ENCODE measurements around the gene BCL10. TPM values are rescaled to one million over a fixed set of nuclear protein-coding genes. Genes with fewer than 3 reads are reported as not detected.

The BCL10 gene
- total and polyA plus RNA-seq, 2 of the 13 experiments (the other 11 are each of a cell fraction or from before 2014, with no cell fraction given) = 3.7 to 14.1 TPM

DNA sequence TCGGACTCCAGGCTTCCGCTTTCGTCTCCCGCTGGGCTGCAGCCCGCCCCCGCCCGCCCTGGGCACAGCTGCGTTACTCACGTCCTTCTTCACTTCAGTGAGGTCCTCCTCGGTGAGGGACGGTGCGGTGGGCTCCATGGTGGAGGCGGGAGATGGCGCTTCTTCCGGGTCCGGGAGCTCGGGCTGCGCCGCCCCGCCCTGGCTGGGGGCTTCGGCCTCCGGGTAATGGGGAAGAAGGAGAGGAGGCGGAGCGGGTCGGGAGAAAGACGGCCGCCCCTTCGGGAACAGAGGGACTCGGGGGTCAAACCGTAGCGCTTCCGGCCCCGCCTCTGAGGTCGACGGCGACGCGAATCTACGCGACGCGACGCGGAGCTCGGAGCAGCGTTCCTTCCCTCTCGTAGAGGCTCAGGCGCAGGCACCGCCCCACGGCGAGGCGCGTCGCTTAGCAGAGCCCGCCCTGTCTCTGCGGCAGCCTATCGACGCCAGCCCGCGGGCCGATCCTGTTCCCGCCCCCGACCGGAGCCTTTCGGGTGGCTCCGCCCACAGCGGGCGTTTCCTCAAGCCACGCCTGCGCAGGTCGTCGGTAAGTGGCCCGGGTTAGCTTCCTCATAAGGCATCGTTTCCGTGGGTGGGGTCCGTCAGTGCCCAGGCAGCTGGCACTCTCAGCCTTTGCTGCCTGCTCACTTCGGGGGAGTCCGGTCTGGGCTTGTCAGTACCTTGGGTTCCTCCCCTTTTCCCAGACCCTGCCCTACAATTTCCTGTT, at the start of gene BCL10 (continued):
- TF ChIP-seq, protein P1, sequence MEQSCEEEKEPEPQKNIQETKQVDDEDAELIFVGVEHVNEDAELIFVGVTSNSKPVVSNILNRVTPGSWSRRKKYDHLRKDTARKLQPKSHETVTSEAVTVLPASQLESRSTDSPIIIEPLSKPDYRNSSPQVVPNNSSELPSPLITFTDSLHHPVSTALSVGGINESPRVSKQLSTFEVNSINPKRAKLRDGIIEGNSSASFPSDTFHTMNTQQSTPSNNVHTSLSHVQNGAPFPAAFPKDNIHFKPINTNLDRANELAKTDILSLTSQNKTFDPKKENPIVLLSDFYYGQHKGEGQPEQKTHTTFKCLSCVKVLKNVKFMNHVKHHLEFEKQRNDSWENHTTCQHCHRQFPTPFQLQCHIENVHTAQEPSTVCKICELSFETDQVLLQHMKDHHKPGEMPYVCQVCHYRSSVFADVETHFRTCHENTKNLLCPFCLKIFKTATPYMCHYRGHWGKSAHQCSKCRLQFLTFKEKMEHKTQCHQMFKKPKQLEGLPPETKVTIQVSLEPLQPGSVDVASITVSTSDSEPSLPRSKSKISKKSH (CRISPR knock-in tag; IDR thresholded peaks at IDR 0.05; ENCODE audit: borderline replicate concordance) = no peak
- no peak for TF ChIP-seq RARG (CRISPR knock-in tag; IDR thresholded peaks at IDR 0.05; ENCODE audit: low read depth)
- TF ChIP-seq ZNF256 (CRISPR knock-in tag; conservative IDR thresholded peaks at IDR 0.05) = no peak
- TF ChIP-seq FLYWCH1 (CRISPR knock-in tag; IDR thresholded peaks at IDR 0.05) = peak; percentile 81; the same call in 1 of the 2 replicates
- no peak for TF ChIP-seq HDAC6 (IDR thresholded peaks at IDR 0.05; ENCODE audit: low read depth, low read length)
- no peak; the same call in 1 of the 2 replicates for TF ChIP-seq TP53 (CRISPR knock-in tag; conservative IDR thresholded peaks at IDR 0.05)
- TF ChIP-seq KMT2B (CRISPR knock-in tag; IDR thresholded peaks at IDR 0.05) = peak; percentile 88
- TF ChIP-seq SMAD9 (CRISPR knock-in tag; IDR thresholded peaks at IDR 0.05) = no peak
- no peak for TF ChIP-seq LCORL (IDR thresholded peaks at IDR 0.05)
- peak; percentile 21; the same call in 1 of the 2 replicates for TF ChIP-seq LCORL (CRISPR knock-in tag; IDR thresholded peaks at IDR 0.05)
- peak; percentile 97 for TF ChIP-seq POGZ (CRISPR knock-in tag; IDR thresholded peaks at IDR 0.05)
- no peak for TF ChIP-seq ZBTB20 (CRISPR knock-in tag; IDR thresholded peaks at IDR 0.05; ENCODE audit: borderline replicate concordance, low read depth)
- TF ChIP-seq FOXA1 (IDR thresholded peaks at IDR 0.05) = no peak
- TF ChIP-seq FOXA1 (CRISPR knock-in tag; IDR thresholded peaks at IDR 0.05) = no peak
- no peak for TF ChIP-seq ZNF33A (CRISPR knock-in tag; IDR thresholded peaks at IDR 0.05; ENCODE audit: borderline replicate concordance)
- peak; percentile 92 for TF ChIP-seq ELF1 (CRISPR knock-in tag; IDR thresholded peaks at IDR 0.05)
- no peak for TF ChIP-seq HES4 (CRISPR knock-in tag; IDR thresholded peaks at IDR 0.05; ENCODE audit: borderline replicate concordance)
- TF ChIP-seq, protein P2, sequence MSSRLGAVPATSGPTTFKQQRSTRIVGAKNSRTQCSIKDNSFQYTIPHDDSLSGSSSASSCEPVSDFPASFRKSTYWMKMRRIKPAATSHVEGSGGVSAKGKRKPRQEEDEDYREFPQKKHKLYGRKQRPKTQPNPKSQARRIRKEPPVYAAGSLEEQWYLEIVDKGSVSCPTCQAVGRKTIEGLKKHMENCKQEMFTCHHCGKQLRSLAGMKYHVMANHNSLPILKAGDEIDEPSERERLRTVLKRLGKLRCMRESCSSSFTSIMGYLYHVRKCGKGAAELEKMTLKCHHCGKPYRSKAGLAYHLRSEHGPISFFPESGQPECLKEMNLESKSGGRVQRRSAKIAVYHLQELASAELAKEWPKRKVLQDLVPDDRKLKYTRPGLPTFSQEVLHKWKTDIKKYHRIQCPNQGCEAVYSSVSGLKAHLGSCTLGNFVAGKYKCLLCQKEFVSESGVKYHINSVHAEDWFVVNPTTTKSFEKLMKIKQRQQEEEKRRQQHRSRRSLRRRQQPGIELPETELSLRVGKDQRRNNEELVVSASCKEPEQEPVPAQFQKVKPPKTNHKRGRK (CRISPR knock-in tag; IDR thresholded peaks at IDR 0.05) = no peak
- no peak for TF ChIP-seq ZNF17 (CRISPR knock-in tag; IDR thresholded peaks at IDR 0.05)
- no peak for TF ChIP-seq CCAR2 (optimal IDR thresholded peaks at IDR 0.05; ENCODE audit: low read depth, low read length)
- TF ChIP-seq ZNF326 (CRISPR knock-in tag; IDR thresholded peaks at IDR 0.05; ENCODE audit: borderline replicate concordance) = no peak
- TF ChIP-seq ZNF343 (CRISPR knock-in tag; IDR thresholded peaks at IDR 0.05) = 0 out of 2 replicates have a peak, but pooled peaks have one; percentile 48
- TF ChIP-seq TBX3 (IDR thresholded peaks at IDR 0.05; ENCODE audit: borderline replicate concordance) = no peak
- no peak for TF ChIP-seq REXO4 (CRISPR knock-in tag; IDR thresholded peaks at IDR 0.05; ENCODE audit: borderline replicate concordance)
- TF ChIP-seq, protein P3, sequence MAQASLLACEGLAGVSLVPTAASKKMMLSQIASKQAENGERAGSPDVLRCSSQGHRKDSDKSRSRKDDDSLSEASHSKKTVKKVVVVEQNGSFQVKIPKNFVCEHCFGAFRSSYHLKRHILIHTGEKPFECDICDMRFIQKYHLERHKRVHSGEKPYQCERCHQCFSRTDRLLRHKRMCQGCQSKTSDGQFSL (CRISPR knock-in tag; IDR thresholded peaks at IDR 0.05) = no peak
- TF ChIP-seq, protein P4, sequence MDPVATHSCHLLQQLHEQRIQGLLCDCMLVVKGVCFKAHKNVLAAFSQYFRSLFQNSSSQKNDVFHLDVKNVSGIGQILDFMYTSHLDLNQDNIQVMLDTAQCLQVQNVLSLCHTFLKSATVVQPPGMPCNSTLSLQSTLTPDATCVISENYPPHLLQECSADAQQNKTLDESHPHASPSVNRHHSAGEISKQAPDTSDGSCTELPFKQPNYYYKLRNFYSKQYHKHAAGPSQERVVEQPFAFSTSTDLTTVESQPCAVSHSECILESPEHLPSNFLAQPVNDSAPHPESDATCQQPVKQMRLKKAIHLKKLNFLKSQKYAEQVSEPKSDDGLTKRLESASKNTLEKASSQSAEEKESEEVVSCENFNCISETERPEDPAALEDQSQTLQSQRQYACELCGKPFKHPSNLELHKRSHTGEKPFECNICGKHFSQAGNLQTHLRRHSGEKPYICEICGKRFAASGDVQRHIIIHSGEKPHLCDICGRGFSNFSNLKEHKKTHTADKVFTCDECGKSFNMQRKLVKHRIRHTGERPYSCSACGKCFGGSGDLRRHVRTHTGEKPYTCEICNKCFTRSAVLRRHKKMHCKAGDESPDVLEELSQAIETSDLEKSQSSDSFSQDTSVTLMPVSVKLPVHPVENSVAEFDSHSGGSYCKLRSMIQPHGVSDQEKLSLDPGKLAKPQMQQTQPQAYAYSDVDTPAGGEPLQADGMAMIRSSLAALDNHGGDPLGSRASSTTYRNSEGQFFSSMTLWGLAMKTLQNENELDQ (CRISPR knock-in tag; IDR thresholded peaks at IDR 0.05; ENCODE audit: borderline replicate concordance) = no peak
